ENCODE measurements around the gene OR1N2.

DNA sequence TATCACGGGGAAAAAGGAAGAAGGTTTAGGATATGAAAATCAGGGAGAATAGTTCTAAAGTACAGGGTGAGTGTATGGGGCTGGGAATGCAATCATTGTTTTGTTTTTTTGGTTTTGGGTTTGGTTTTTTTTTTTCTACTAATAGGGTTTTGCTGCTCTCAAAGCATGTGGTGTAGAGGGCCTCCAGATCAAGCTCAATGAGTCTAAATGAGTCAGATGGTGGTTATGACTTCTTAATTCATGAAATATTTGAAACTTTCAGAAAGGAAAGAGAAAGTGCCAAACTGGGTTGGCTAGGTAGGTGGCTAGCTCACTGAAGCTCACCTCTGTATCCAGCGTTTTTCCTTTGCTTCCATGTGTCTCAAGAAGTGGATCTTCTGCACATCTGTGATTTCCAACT, 19.5 kb downstream of the OR1N2 start:
- TF ChIP-seq EZH2 (IDR thresholded peaks at IDR 0.05; ENCODE audit: low read depth, low read length, severe bottlenecking) = no peak
- TF ChIP-seq POLR2A (IDR thresholded peaks at IDR 0.05; ENCODE audit: control extremely low read depth in 1 of 2, low read depth in 2 of 2, low read length in 2 of 2) = no peak
- TF ChIP-seq, protein P1, sequence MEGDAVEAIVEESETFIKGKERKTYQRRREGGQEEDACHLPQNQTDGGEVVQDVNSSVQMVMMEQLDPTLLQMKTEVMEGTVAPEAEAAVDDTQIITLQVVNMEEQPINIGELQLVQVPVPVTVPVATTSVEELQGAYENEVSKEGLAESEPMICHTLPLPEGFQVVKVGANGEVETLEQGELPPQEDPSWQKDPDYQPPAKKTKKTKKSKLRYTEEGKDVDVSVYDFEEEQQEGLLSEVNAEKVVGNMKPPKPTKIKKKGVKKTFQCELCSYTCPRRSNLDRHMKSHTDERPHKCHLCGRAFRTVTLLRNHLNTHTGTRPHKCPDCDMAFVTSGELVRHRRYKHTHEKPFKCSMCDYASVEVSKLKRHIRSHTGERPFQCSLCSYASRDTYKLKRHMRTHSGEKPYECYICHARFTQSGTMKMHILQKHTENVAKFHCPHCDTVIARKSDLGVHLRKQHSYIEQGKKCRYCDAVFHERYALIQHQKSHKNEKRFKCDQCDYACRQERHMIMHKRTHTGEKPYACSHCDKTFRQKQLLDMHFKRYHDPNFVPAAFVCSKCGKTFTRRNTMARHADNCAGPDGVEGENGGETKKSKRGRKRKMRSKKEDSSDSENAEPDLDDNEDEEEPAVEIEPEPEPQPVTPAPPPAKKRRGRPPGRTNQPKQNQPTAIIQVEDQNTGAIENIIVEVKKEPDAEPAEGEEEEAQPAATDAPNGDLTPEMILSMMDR (IDR thresholded peaks at IDR 0.05; ENCODE audit: control extremely low read depth in 1 of 3, insufficient read depth in 1 of 3, low read depth in 1 of 3, low read length in 3 of 3) = no peak
- no peak for TF ChIP-seq FOSL1 (IDR thresholded peaks at IDR 0.05; ENCODE audit: insufficient read depth, low read depth, low read length)
- no peak for TF ChIP-seq POLR2AphosphoS5 (IDR thresholded peaks at IDR 0.05; ENCODE audit: low read depth, low read length)

Data from H1 (cell line).